AG09319 (cell line): ENCODE results near the gene RGS4.

ENCODE experiments used
- DNase-seq: peaks from one replicate; pipeline ENCODE4 v3.0.0-alpha.2; 2010; ENCODE audit warnings: low read depth; ENCODE audit errors: extremely low read depth
- CTCF ChIP-seq: IDR thresholded peaks from 2 replicates; pipeline ENCODE4 v1.5.1; 2011; ENCODE audit warnings: low read depth, mild to moderate bottlenecking, inconsistent platforms, low read length, moderate library complexity

Gene RGS4

GRCh38 chr1:163055005-163055404 is 14.2 kb upstream of the RGS4 start:
- DNase-seq, result no peak
- no peak for TF ChIP-seq CTCF

- no peak for DNase-seq
Measured at GRCh38 chr1:163055531-163055930, 13.6 kb upstream of the RGS4 start.

GRCh38 chr1:163056831-163057230 is 12.3 kb upstream of the RGS4 start:
- TF ChIP-seq CTCF, result no peak
- DNase-seq, result no peak

More at GRCh38 chr1:163055531-163055930, 13.6 kb upstream of the RGS4 start:
- no peak for TF ChIP-seq CTCF

- no peak for DNase-seq
- TF ChIP-seq CTCF, result no peak
Measured at GRCh38 chr1:163060343-163061007, 8.7 kb upstream of the RGS4 start.

GRCh38 chr1:163063143-163063542 is 6.0 kb upstream of the RGS4 start:
- no peak for DNase-seq
- no peak for TF ChIP-seq CTCF

GRCh38 chr1:163063610-163064009 is 5.6 kb upstream of the RGS4 start:
- TF ChIP-seq CTCF, result no peak
- no peak for DNase-seq

- no peak for TF ChIP-seq CTCF
- no peak for DNase-seq
Measured at GRCh38 chr1:163066168-163066567, 3.0 kb upstream of the RGS4 start.
